SK-N-SH treated with all-trans-retinoic acid at 6 μM for 48 hours (cell line): ENCODE measurements around the gene CDK6.
A peak's percentile ranks its signal among the peaks of the same experiment; 100 is the strongest.

ENCODE experiments used
- ATAC-seq: fragments of 200-7000 bp; cut with Tn5 transposase; 3 replicates; pipeline ENCODE4 v1.9.1; 2020; ENCODE audit warnings: mild to moderate bottlenecking, moderate library complexity
- BACH2 ChIP-seq: fragments of 250-450 bp; sonication (Bioruptor Pico); IDR thresholded peaks from 2 replicates; pipeline ENCODE4 v1.9.0; 2021; ENCODE audit warnings: mild to moderate bottlenecking, borderline replicate concordance
- CREB5 ChIP-seq: fragments of 250-450 bp; sonication (Bioruptor Pico); IDR thresholded peaks from 2 replicates; pipeline ENCODE4 v1.5.1; 2020; ENCODE audit warnings: low read depth, mild to moderate bottlenecking, moderate library complexity
- CSDC2 ChIP-seq: fragments of 250-450 bp; sonication (Bioruptor Pico); IDR thresholded peaks from 2 replicates; pipeline ENCODE4 v1.5.0; 2020; ENCODE audit warnings: mild to moderate bottlenecking, moderate library complexity
- CSRNP3 ChIP-seq: fragments of 250-450 bp; sonication (Bioruptor Pico); IDR thresholded peaks from 2 replicates; pipeline ENCODE4 v1.5.1; 2021; ENCODE audit warnings: mild to moderate bottlenecking, moderate library complexity
- ESRRG ChIP-seq: fragments of 250-450 bp; sonication (Bioruptor Pico); IDR thresholded peaks from 2 replicates; pipeline ENCODE4 v1.6.1; 2021; ENCODE audit warnings: mild to moderate bottlenecking
- GLIS3 ChIP-seq: fragments of 250-450 bp; sonication (Bioruptor Pico); IDR thresholded peaks from 2 replicates; pipeline ENCODE4 v1.5.0; 2020; ENCODE audit warnings: mild to moderate bottlenecking, moderate library complexity
- ISL1 ChIP-seq: fragments of 250-450 bp; sonication (Bioruptor Pico); IDR thresholded peaks from 2 replicates; pipeline ENCODE4 v2.1.2; 2022; ENCODE audit warnings: mild to moderate bottlenecking, moderate library complexity
- PATZ1 ChIP-seq: fragments of 250-450 bp; sonication (Bioruptor Pico); IDR thresholded peaks from 2 replicates; pipeline ENCODE4 v1.8.0; 2020; ENCODE audit warnings: mild to moderate bottlenecking, moderate library complexity, borderline replicate concordance
- POU6F1 ChIP-seq: fragments of 250-450 bp; sonication (Bioruptor Pico); IDR thresholded peaks from 2 replicates; pipeline ENCODE4 v1.8.0; 2021; ENCODE audit warnings: low read depth, mild to moderate bottlenecking, moderate library complexity, borderline replicate concordance
- PPARA ChIP-seq: fragments of 250-450 bp; sonication (Bioruptor Pico); IDR thresholded peaks from 2 replicates; pipeline ENCODE4 v1.5.0; 2020; ENCODE audit warnings: mild to moderate bottlenecking, borderline replicate concordance
- TCF4 ChIP-seq: fragments of 250-450 bp; sonication (Bioruptor Pico); IDR thresholded peaks from 2 replicates; pipeline ENCODE4 v1.8.0; 2021; ENCODE audit warnings: mild to moderate bottlenecking, moderate library complexity, borderline replicate concordance
- TOX ChIP-seq: fragments of 250-450 bp; sonication (Bioruptor Pico); IDR thresholded peaks from 2 replicates; pipeline ENCODE4 v1.8.0; 2021; ENCODE audit warnings: mild to moderate bottlenecking, moderate library complexity, borderline replicate concordance
- TSHZ2 ChIP-seq: fragments of 250-450 bp; sonication (Bioruptor Pico); IDR thresholded peaks from 2 replicates; pipeline ENCODE4 v1.5.0; 2020; ENCODE audit warnings: mild to moderate bottlenecking, moderate library complexity
- ZFP3 ChIP-seq: fragments of 250-450 bp; sonication (Bioruptor Pico); IDR thresholded peaks from 2 replicates; pipeline ENCODE4 v1.5.0; 2020; ENCODE audit warnings: mild to moderate bottlenecking, moderate library complexity
- ZFP30 ChIP-seq: fragments of 450-650 bp; formaldehyde crosslinking; IDR thresholded peaks from 2 replicates; pipeline ENCODE4 v1.5.0; 2022; ENCODE audit warnings: mild to moderate bottlenecking, moderate library complexity
- ZNF565 ChIP-seq: fragments of 450-650 bp; formaldehyde crosslinking; conservative IDR thresholded peaks from 2 replicates; pipeline ENCODE4 v1.5.0; 2020; ENCODE audit warnings: low read depth, mild to moderate bottlenecking, moderate library complexity
- ZNF70 ChIP-seq: fragments of 450-650 bp; formaldehyde crosslinking; IDR thresholded peaks from 2 replicates; pipeline ENCODE4 v1.5.0; 2020; ENCODE audit warnings: mild to moderate bottlenecking, moderate library complexity
- ZNF8 ChIP-seq: fragments of 450-650 bp; formaldehyde crosslinking; IDR thresholded peaks from 2 replicates; pipeline ENCODE4 v1.5.0; 2020; ENCODE audit warnings: mild to moderate bottlenecking, moderate library complexity

The CDK6 gene

GRCh38 chr7:92793656-92794205 is 42.6 kb downstream of the CDK6 start:
- ATAC-seq = no peak
- TF ChIP-seq ZNF565 (CRISPR knock-in tag) (no peak), TOX (CRISPR knock-in tag) (no peak), PPARA (CRISPR knock-in tag) (no peak), CREB5 (CRISPR knock-in tag) (no peak), BACH2 (CRISPR knock-in tag) (no peak), PATZ1 (CRISPR knock-in tag) (no peak), ESRRG (CRISPR knock-in tag) (no peak), ZFP30 (CRISPR knock-in tag) (no peak), TSHZ2 (no peak), ZNF8 (CRISPR knock-in tag) (no peak), CSRNP3 (CRISPR knock-in tag) (no peak), ISL1 (CRISPR knock-in tag) (no peak), GLIS3 (CRISPR knock-in tag) (no peak)
- TF ChIP-seq, all 23 proteins: peak for 0

- TF ChIP-seq ISL1 (CRISPR knock-in tag) (peak; percentile 66), CSDC2 (CRISPR knock-in tag) (no peak)
- peak; percentile 65 for ATAC-seq
Measured at GRCh38 chr7:92790992-92791391, 45.4 kb downstream of the CDK6 start.

- ATAC-seq = no peak
- TF ChIP-seq TCF4 (CRISPR knock-in tag) = no peak
- TF ChIP-seq ESRRG (CRISPR knock-in tag) = no peak
- TF ChIP-seq ZFP30 (CRISPR knock-in tag) = no peak
- no peak for TF ChIP-seq ISL1 (CRISPR knock-in tag)
- TF ChIP-seq POU6F1 (CRISPR knock-in tag) = no peak
- TF ChIP-seq GLIS3 (CRISPR knock-in tag) = no peak
- no peak for TF ChIP-seq TSHZ2
- TF ChIP-seq ZFP3 (CRISPR knock-in tag) = no peak
- no peak for TF ChIP-seq CSDC2 (CRISPR knock-in tag)
- TF ChIP-seq PPARA (CRISPR knock-in tag) = no peak
- TF ChIP-seq PATZ1 (CRISPR knock-in tag) = no peak
- no peak for TF ChIP-seq ZNF70
- TF ChIP-seq CREB5 (CRISPR knock-in tag) = no peak
- no peak for TF ChIP-seq TOX (CRISPR knock-in tag)
Measured at GRCh38 chr7:92788559-92789183, 47.7 kb downstream of the CDK6 start.
